ENCODE results near the gene SYVN1.
"Not testable (repeated sequence)": the region's sequence is repeated elsewhere in the genome, so short reads cannot be mapped to it uniquely, and the experiment has no call there.

The SYVN1 gene

DNA sequence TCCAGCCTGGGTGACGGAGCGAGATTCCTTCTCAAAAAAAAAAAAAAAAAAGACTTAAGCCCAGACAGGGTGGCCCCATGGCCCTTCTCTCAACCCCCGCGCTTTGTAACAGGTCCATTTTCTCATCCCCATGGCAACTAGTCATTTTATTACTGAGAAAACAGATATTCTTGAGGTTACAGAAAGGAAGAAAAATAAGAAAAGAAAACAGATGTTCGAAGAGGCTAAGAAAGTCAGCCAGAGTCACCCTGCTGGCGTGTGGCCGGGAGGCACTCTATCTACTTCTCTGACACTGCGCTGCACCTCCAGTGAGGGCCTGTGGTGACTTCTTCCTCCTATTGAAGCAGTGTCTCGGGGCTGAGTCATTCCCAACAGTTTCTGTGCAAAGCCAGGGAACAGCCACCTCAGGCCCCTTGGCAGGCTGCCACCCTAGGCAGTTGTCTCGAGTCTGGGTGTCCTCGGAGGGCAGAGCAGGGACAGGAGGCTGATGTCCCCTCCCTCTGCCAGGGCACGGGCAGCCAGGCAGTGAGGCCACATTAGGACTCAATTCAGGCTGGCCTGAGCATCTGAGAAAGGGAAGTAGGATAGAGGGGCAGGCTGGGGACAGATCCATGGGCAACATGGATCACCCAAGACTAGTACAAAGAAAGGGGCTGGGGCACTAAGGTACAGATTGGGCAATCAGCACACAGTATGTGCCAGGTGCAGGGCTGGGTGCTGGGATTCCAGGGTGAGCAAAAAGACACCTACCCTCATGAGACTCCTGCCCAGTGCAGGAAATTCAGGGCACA is 16.4 kb upstream of the SYVN1 start:
- peak; percentile 94 for DNase-seq

- not testable (repeated sequence) for DNase-seq
These were observed 15.8 kb upstream of the SYVN1 start for GRCh38 chr11:65150131-65150508.

DNA sequence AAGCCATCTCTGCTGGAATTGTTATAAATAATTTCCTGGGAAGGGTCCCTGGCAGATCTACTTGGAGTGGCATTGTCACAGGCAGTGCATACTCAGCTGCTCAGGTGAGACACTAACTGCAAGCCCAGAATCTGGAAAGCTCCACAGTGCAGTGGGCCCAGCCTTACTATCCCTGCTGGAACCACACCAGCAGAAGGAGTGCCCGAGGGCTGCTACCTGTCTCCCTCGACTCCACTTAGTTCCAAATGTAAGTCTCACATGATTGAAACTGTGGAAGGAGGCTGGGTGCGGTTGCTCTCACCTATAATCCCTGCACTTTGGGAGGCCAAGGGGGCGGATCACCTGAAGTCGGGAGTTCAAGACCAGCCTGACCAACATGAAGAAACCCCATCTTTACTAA is 14.3 kb upstream of the SYVN1 start:
- DNase-seq, result no peak

DNA sequence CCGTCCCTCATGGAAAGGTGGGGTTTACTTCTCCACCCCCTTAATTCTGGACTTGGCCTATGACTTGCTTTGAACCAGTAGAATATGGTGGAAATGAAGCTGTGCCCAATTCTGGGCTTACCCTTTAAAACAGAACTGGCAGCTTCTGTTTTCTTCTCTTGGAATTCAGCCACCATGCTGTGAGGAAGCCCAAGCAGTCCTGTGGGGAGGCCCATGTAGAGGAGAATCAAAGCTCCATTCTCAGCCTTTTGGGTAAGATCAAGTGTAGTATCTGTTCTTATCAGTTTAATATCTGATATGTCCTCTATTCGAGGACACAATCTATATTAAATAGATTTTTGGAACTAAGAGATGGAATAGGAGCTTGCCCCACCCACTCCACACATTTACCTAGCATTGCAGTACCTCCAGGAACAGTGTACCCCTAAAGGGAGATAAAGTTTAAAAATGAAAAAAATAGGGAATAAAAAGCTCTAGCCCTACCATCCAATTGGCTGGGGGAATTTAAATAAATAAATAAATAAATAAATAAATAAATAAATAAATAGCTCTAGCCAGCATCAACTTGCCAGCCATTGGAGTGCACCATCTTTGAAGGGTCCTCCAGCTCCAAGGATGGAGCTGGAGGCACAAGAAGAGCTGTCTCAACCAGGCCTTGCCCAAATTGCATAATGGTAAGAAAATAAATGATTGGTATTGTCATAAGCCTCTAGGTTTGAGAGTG is 13.2 kb upstream of the SYVN1 start:
- DNase-seq, result no peak

DNA sequence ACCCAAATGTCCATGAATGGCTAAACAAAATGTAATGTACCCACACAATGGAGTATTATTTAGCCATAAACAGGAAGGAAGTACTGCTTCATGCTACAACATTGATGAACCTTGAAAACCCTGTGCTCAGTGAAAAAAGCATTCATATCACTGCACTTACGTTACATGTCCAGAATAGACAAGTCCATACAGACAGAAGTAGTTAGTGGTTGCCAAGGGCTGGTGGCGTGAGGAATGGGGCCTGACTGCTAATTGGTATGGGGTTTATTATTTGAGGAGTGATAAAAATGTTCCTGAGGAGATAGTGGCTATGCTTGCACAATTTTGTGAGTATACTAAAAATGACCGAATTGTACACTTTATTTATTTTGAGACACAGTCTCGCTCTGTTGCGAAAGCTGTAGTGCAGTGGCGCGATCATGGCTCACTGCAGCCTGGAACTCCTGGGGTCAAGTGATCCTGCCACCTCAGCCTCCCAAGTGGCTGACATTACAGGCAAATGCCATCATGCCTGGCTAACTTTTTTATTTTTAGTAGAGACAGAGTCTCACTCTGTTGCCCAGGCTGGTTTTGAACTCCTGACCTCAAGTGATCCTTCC is 7.7 kb upstream of the SYVN1 start:
- no peak for DNase-seq

DNA sequence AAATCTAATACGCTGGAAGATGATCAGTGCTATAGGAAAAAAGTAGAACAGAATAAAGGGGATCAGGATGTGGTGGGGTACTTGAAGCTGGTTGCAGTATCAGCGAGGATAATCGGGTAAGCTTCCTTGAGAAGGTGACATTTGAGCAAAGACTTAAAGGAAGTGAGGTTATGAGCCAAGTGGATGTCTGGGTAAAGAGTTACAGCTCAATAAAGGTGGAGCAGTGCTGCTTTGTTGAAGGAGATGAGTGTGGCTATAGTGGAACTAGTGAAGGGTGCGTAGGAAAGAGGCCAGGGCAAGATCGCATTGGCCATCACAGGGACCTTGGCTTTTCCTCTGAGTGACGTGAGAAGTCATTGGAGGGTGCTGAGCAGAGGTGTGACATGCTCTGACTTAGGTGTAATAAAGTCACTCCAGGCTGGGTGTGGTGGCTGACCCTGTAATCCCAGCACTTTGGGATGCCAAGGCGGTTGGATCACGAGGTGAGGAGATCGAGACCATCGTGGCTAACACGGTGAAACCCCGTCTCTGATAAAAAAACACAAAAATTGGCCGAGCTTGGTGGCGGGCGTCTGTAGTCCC is 2.3 kb upstream of the SYVN1 start:
- no peak for DNase-seq

DNA sequence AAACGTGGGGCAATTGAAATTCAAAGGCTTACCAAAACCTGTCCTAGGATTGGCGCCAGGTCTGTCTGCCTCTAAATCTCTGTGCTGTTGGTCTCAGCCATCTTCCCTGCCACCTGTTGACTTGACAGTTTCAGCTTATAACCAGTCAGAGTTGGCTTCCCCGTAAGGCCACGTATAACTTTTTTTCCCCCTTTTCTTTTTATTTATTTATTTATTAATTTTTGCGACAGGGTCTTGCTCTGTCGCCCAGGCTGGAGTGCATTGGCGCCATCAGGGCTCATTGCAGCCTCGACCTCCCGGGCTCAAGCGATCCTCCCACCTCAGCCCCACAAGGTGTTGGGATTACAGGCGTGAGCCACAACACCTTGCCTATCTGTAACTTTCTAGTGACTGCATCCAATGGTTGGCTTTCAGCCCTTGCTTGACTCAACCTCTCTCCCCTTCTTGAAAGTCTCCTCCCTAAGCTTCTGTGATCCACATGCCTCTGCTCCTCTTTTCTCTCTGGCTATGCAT is 1.4 kb upstream of the SYVN1 start:
- no peak for DNase-seq

DNA sequence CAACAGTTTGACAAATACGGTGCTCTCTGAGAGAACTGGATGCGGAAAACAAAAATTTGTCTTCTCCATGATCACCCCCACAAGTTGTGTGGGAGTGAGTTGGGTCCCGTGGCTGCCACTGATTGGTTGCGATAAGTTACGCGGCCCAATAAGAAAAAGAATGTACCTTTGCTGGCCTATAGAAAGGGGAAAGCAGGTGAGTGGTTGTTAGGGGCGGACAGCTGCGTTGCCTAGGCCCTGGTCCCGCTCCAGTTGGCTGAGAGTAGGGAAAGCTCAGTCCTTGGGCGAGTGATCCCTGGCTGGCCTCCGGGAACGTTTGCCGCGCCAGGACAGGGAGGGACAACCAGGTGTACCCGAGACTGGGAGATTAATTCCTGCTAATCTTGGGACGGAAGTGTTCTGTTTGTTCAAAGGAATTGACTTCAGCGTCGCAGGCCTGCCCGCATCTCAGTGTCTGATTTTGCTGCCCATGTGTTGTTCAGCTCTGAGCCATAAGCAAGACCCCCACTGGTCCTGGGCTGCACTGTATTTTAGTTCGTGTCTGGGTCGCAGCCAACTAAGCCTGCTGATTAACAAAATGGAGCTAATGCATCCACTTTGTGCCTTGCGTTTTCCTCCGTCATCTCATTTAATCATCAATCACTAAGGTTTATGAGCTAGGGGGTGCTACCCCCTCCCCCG is 773 bp upstream of the SYVN1 start:
- peak; percentile 98 for DNase-seq

DNA sequence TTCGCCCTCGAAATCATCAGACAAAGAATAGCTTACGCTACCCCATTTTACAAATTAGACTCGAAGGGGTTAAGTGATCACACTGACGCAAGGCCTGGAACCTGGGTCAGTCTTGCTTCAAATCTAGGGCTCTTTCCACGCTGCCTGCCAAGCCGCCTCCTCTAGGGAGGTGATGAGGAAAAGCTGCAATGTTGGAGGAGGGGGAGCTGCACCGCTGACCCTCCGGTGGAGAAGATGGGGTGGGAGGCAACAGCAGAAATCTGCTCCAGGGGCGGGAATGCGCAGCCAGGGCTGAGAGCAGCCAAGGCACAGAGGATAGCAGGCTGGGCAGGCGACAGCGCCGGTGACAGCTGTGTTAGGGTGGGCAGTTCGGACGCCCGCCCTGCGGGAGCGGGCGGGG is 595 bp downstream of the SYVN1 start:
- DNase-seq, result no peak

DNA sequence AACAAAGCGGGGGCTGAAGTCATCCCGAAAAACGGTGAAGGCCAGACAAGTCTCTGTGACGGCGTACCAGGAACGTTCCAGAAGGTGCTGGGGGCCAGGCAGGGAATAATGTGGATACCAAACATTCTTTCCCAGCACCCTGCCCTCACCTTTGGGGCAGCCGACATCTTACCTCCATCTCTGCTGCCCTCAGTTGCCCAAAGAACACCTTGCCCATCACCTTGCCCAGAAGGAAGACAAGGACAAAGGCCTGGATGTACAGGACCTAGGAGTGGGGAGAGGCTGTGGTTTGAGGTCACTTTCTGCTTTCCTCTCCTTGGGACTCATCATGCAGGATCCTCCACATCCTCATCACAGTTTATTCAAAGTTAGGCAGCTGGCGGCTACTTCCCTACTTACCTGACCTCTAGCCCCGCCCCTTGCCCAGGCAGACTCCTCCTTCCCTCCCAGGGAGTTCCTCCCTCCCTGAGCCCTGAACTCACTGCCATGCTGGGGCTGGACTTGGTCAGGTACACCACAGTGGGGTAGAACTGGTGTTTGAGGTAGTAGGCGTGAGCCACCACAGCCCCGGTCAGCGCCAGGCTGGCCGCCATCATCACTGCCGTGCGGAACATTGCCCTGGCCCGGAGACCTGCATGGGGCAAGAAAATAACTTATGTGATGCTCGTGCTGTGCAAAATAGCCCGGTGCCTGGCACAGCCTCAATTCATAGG is 1.2 kb downstream of the SYVN1 start:
- DNase-seq, result peak; percentile 51

DNA sequence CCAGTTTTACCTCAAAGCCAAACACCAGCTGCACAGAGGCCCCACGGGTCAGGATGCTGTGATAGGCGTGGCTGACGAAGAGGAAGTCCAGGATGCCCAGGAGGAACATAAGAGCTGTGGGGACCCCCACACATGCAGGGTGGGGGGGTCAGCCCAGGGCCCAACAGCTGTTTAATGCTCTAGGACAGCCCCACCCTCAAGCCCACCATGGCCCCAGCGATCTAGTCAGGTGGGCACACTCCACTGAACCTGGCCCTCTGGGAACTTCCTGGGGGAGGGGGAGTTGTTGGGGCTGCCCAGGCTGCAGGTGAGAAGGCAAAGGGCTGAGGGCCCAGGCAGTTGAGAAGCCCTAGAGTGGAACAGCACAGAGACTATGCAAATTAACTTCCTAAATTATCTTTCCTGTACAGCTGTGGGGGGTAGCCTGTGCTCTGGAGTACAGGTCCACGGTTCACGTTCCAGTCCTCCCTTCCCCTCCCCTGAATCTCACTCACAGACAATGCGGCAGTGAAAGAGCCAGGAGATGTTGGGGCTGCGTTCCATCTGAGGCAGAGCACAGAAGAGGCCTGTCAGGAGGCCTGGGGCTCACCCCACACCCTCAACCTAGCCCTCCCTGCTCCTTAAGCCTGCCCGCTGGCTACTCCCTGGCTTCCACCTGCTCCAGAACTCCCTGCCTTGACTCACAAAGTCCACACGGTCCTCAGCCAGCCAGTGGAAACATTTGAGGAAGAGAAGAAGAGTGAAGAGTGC is 1.9 kb downstream of the SYVN1 start:
- DNase-seq, result no peak

GRCh38 chr11:65131895-65132237 is 2.5 kb downstream of the SYVN1 start:
- DNase-seq, result no peak

DNA sequence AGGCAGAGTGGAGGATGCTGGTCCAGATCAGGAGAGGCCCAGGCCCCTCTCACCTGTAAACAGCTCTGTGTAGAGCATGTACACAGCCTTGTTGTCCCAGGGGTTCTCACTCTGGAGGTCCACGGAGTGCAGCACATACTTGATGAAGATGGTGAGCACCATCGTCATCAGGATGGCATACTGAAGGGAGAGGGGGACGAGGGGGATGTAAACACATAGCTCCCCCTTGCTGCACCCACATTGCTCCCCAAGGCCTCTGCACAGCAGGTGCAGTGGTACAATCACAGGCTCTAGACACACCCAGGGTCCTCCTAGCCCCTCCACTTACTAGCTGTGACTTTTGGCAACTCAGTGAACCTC is 2.9 kb downstream of the SYVN1 start:
- DNase-seq, result no peak

DNA sequence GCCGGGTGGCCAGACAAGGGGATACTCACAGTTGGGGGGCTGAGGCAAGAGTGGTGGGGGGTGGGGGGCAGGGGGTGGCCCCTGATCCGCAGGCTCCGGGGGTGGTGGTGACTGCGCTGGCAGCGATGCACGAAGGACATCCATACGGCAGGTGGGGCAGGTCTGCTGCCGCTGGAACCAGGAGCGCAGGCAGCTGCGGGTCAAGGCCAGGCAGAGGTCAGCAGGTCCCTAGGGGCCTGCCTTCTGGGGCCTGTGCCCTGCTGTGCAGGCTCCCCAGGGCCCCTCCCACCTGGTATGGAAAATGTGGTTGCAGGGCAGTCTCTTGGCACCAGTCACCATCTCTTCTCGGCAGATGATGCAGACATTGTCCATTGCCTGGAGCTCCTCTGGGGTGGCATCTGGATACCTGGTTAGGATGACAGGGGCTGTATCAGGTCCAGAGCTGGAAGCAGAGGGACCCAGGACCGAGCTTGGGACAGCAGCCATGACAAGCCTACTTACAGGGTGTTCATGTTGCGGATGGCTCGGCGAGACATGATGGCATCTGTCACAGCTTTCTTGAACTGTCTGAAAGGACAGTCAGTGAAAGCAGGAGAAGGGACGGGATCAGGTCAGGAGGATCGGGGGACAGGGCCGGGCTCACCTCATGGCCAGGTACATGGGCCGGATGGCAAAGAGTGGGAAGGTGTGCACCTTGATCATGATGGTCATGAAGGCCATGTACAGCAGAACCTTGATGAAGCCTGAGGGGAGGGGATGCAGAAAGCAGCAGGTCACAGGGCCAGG is 3.5 kb downstream of the SYVN1 start:
- DNase-seq, result no peak

DNA sequence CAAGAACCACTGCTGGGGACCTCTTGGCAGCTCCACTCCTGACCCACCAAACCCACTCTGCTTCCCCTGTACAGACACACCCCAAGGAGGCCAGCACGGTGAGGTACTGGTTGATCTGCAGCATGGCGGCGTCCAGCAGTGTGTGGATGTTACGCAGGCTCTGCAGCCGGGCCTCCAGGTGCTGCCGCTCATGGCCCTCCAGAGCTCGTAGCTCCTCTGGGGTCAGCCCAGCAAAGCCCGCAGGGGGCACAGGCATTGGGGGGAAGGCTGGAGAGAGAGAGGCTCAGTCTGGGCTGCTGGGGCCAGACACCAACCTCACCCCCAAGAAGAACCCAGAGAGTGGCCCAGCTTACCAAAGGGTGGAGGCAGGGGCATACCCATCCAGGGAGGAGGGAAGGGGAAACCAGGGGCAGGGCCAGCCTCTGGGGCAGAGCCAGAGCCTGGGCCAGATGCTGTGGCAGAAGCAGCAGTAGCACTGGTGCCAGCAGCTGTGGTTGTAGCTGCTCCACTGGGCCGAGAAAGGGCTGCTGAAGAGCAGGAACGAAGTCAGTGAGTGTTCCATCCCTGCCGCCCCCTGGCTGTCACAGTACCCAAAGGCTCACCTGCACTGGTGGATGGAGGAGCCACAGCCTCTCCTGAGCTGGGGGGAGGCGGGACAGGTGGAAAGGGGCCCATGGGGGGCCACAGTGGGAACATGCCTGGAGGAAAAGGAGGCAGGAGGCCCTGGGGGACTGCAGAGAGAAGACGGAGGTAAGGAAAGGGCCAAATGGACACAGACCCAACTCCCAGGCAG is 4.5 kb downstream of the SYVN1 start:
- no peak for DNase-seq

- no peak for DNase-seq
These were observed 5.9 kb downstream of the SYVN1 start for GRCh38 chr11:65128182-65129145.

GRCh38 chr11:65127473-65128181 is 6.7 kb downstream of the SYVN1 start:
- DNase-seq, result no peak

DNA sequence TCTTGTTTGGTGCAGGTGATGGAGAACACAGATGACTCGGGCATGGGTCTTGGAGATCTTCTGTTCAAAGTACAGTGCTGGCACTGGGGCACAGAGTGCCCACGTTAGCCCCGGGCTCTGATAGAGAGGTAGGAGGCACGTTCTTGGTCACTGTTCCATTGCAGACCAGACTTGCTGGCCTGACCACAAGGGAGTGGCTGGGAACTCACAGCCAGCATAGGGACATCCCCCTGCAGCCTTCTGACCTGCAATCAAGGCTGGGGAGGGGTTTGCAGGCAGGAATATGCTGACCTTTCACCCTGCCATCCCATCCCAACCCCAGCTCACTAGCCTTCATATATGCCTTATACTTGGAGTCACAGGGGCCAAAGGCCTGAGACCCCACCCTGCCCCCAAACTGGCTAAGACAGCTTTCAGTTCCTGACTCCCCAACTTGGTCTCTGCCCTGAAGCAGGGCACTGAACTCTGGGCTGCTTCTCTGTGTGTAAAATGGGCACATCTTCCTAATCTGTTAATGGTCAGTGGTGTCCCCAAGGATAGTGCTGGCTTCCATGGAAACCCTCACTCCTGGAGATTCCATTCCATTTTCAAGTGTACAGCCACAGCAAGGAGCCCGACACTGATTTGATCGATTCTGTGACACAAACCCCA is 7.6 kb downstream of the SYVN1 start:
- DNase-seq, result no peak

Measured in NCI-H2029 (cell line).